SKM-1 treated with dmso at 0.1 percent for 144 hours (cell line): ENCODE results near the gene MBP.

Experiments
- DNase-seq: peaks from one replicate; lab custom pipeline; 2025; ENCODE audit not compliant: unreplicated experiment; lab: John Stamatoyannopoulos, UW

Gene MBP

GRCh38 chr18:77087393-77088141, 45.0 kb downstream of the MBP start:
- DNase-seq = no peak

DNA sequence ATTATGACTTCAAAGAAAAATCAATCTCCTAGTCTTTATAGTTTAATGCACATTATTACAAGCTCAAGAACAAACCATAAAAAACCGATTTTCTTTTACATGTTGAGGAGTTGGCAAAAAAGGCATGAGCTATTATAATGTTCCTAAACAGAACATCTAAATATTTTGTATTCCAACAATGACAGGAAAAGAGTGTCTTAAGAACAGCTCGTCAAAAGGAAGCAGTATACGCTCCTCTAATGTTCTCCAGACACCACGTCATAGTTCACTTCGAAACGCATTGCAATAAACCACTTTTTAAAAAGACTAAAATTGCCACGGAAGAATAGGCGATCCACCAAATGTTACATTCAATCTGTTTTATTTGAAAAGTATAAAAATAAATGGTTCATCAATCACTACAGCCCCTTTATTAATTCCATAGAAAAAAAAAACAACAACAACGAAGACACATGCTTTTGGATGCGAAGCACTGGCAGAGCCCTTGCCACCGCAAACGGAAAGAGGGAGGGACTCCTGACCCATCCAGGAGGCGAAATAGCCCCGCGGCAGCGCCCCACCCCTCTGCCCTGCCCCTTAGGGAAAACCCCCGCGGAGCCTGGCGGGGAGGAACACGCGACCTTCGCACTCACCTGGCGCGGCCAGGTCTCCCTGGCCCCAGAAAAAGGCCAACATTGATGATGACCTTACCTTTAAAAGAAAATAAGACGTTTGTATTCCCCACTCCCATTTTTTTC, 45.8 kb downstream of the MBP start:
- no peak for DNase-seq

GRCh38 chr18:77086034-77086433, 46.5 kb downstream of the MBP start:
- no peak for DNase-seq

GRCh38 chr18:77084688-77085035, 47.9 kb downstream of the MBP start:
- DNase-seq = no peak

GRCh38 chr18:77082316-77082955, 50.1 kb downstream of the MBP start:
- no peak for DNase-seq

DNA sequence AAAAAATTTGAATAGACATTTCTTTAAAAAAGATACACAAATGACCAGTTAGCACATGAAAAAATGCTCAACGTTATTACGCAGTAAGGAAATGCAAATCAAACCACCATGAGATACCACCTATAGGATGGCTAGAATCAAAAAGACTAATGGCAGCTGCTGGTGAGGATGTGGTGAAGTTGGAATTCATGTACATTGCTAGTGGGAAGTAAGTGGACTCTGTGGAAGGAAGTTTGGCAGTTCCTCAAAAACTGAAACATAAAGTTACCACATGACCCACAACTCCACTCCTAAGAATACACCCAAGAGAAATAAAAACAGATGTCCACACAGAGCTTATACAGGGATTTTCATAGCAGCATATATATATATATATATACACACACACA, 51.2 kb downstream of the MBP start:
- DNase-seq = peak; percentile 90

GRCh38 chr18:77079954-77080682, 52.5 kb downstream of the MBP start:
- no peak for DNase-seq

- no peak for DNase-seq
Measured at GRCh38 chr18:77079088-77079487, 53.5 kb downstream of the MBP start.

- DNase-seq = no peak
Measured at GRCh38 chr18:77078690-77079070, 53.9 kb downstream of the MBP start.

- DNase-seq = no peak
Measured at GRCh38 chr18:77077941-77078689, 54.5 kb downstream of the MBP start.

DNA sequence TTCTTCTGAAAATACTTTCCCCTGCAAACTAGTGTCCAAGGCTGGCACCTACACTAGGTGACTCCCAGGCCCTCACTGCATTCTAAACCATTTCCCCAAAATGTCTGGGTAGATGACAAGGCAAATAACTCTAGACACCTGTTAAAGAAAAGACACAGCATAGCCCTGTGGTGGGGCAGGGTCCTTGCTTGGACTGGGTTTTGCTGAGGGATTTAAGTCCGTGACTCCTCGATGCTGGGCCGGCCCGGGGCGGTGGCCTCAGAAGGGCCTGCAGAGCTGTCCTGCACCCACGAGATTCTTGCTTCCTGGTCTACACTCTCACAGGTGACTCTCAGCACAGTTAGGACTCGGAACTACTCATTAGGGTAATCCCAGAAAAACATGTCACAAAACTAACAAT, 55.2 kb downstream of the MBP start:
- no peak for DNase-seq

- DNase-seq = no peak
Measured at GRCh38 chr18:77076111-77076510, 56.5 kb downstream of the MBP start.

DNA sequence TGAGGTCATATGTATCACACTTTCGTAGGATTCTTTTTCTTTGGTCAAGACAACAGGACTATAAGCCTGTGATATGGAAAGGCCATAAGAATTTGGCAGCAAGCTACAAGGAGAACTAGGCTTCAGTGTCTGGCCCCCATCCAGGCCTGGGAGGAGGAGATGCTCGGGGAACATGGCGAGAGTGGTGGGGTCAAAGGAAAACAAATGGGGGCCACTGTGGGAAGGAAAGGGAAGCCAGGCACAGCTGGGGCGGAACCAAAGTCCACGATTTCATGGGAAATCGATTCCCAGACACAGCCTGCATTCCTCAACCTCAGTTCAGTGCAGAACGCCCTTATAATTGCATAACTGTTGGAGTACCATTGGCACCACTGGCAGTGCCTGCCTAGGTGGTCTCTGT, 58.2 kb downstream of the MBP start:
- DNase-seq = no peak

- no peak for DNase-seq
Measured at GRCh38 chr18:77073336-77074093, 59.1 kb downstream of the MBP start.

- no peak for DNase-seq
Measured at GRCh38 chr18:77072566-77072965, 60.0 kb downstream of the MBP start.

GRCh38 chr18:77071711-77072292, 60.8 kb downstream of the MBP start:
- DNase-seq = no peak

DNA sequence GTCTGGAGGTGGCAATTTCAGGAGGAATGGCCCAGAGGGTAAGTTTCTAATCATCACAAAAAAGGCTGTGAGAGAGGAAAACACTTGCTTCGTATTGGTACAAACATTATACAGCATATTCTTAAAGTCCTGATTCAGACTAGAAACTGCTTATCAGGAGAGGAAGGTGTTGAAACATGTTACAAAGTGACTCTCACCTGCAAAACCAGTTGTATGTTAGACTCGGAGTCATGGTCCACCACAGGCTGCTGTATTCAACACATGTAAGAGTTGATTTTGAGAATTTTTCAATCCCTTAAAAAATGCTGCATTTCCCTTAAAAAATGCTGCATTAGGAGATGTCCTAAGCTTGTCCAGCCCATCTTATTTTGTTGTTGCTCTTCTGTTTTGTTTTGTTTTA, 61.5 kb downstream of the MBP start:
- DNase-seq = no peak

DNA sequence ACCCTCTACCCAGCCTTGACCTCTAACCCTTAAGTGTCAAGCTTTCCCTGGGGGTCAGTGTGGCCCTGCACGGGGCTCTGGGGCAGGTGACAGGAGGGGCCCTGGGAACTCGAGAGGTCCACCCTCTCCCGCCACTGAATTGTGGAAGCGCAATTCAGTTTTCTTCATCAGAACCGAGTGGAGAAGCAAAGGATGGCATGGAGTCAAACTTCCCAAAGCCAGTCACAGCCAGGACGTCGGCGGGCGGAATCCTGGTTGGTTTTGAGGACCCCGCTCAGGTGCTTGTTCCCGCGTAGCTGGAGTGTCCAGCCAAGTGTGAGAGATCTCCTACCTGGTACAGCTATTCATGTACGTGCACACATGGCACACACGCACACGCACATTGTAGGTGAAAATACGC, 62.0 kb downstream of the MBP start:
- DNase-seq = no peak

DNA sequence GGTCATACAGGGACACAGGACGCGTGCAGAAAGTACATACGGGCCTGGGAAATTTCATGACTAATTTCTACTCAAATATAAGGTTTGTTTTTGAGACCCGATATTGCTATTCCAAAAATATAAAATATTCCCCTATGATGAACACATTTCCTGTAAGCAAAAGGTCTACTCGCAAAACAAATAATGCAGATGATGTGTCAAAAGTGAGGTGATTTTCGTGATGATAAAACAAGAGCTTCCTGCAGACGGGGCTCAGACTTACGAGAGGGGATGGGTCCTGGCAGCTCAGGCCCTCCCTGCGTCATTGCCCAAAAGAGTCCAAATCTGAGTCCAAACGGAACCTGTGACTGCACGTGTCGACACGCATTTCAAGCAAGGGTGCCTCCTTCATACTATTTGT, 62.7 kb downstream of the MBP start:
- no peak for DNase-seq

GRCh38 chr18:77069482-77069881, 63.1 kb downstream of the MBP start:
- DNase-seq = no peak
